Stimulated activated CD8-positive, alpha-beta memory T cell treated with anti-CD3 and anti-CD28 coated beads, Interleukin-7, amount 100 ng/mL, for 48 hours (primary cell): Measurements from ENCODE around the gene MBD3L2B.
A peak's percentile ranks its signal among the peaks of the same experiment; 100 is the strongest.
"Not testable (repeated sequence)": the region's sequence is repeated elsewhere in the genome, so short reads cannot be mapped to it uniquely, and the experiment has no call there.

Experiments used
- DNase-seq, 2 donors: peaks; one replicate each; pipeline ENCODE4 v3.0.0-alpha.2; 2020; ENCODE audit warnings: low read depth in 1 of 2; ENCODE audit errors: extremely low read depth in 1 of 2

Gene MBD3L2B

GRCh38 chr19:7021331-7021730 lies at the start of gene MBD3L2B:
Gene MBD3L2B, minus strand, starts transcription at chr19:7021431. Its CDS starts 34 bp downstream, at chr19:7021397.
- not testable (repeated sequence) for DNase-seq

DNA sequence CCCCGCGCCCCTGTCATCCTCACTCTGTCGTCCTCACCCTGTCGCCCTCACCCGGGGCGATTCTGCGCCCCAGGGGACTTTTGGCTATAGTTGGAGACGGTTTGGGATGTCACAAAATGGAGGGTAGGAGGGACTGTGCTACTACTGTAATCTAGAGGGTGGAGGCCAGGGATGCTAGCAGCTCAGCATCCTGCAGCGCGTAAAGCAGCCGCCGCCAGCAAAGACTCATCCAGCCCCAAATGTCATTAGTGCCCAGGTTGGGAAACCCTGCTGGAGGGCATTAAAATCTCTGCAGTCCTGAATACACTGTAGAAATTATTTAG lies 48.6 kb upstream of the MBD3L2B start:
- no peak for DNase-seq

- DNase-seq = peak; percentile 93 to 97
Measured at GRCh38 chr19:7069042-7069903, 48.0 kb upstream of the MBD3L2B start, which contains the start of gene ZNF557. Gene ZNF557, plus strand, starts transcription at chr19:7069703. Its CDS starts 5,372 bp downstream, at chr19:7075075.

GRCh38 chr19:7068599-7068998 lies 47.4 kb upstream of the MBD3L2B start:
- no peak for DNase-seq

DNA sequence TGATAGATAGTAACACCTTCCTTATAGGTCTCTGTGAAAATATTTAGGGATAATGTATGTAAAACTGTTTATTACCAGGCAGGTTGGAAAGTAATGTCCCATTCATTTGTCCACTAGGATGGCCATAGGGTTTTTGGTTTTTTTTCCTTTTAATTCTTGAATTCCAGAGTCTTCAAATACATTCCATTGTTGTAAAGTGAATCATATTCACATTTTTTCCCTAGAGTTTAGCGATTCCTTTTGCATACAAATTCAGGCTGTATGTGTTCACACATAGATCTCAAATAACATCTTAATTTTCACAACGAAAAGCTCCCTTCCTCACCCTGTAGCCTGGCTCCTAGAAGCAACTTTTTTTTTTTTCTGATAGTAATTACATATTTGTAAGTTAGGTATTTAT lies 46.5 kb upstream of the MBD3L2B start:
- no peak for DNase-seq

GRCh38 chr19:7067122-7067521 lies 45.9 kb upstream of the MBD3L2B start:
- DNase-seq = peak in 1 of 2 donors; percentile 14

DNA sequence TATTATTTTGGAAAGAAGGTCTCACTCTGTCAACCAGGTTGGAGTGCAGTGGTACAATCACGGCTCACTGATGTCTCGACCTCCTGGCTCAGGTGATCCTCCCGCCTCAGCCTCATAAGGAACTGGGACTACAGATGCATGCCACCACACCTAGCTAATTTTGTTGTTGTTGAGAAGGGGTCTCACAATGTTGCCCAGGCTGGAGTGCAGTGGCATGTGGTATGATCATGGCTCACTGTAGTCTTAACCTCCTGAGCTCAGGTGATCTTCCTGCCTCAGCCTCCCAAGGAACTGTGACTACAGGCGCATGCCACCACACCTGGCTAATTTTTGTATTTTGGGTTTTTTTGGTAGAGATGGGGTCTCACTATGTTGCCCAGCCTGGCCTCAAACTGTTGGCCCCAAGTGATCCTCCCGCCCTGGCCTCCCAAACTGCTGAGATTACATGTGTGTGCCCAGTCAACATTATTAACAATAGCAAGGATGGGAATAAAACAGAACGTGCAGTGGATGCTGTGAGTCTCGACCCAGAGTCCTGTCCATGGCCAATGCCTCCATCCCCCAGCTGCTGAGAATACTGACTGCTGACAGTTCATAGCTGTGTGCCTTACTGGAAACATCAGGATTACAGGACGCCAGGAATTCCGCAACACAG lies 42.7 kb upstream of the MBD3L2B start:
- no peak for DNase-seq

- DNase-seq = no peak
Measured at GRCh38 chr19:7063339-7063738, 42.1 kb upstream of the MBD3L2B start.

DNA sequence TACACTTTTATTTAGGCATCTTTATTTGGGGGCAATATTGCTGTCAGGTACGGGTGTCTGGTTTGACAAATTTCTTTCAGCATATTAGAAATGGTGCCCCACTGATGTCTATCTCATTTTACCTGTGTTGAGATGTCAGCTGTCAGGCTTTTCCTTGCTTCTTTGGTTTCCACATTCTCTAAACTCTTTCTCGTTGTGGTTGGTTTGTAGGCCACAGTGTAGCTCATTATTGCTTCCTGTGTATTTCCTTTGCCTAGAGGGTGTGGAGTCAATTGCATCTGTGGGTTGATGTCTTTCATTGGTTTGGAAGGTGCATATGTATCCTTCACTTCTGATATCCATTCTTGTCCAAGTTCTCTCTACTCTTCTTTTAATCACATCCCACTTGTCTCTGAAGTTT lies 38.7 kb upstream of the MBD3L2B start:
- DNase-seq = not testable (repeated sequence)

GRCh38 chr19:7058576-7058975 lies 37.3 kb upstream of the MBD3L2B start, which contains the start of gene MBD3L3:
Gene MBD3L3, minus strand, starts transcription at chr19:7058676. Its CDS starts 71 bp downstream, at chr19:7058605.
- not testable (repeated sequence) for DNase-seq

DNA sequence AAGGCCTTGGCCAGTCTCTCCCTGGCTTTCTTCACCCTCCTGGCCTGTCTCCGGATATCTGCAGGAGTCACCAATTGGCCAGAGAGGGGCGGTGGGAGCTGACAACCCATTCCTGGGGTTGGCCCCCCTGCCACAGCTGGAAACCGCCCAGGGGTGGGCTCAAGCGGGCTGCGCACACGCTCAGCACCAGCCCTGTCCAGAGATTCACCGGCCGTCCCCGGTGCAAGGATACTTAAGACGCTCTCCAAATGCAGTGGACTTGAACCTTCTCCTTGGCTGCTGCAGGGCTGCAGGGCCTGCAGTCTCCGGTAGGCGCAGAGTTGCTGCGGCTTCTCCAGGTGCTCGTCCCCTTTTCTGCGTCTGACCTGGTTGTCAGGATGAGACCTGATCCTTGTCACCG lies 35.1 kb upstream of the MBD3L2B start:
- DNase-seq = not testable (repeated sequence)

DNA sequence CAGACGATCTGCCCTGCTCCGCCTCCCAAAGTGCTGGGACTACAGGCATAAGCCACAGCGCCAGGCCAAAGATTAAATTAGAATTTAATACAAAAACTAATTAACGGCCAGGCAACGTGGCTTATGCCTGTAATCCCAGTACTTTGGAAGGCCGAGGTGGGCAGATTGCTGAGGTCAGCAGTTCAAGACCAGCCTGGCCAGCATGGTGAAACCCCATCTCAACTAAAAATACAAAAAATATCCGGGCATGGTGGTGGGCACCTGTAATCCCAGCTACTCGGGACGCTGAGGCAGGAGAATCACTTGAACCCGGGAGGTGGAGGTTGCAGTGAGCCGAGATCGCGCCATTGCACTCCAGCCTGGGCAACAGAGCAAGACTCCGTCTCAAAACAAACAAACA lies 34.4 kb upstream of the MBD3L2B start:
- not testable (repeated sequence) for DNase-seq

- not testable (repeated sequence) for DNase-seq
Measured at GRCh38 chr19:7054635-7055368, 33.6 kb upstream of the MBD3L2B start.

- DNase-seq = not testable (repeated sequence)
Measured at GRCh38 chr19:7052896-7053295, 31.7 kb upstream of the MBD3L2B start.

DNA sequence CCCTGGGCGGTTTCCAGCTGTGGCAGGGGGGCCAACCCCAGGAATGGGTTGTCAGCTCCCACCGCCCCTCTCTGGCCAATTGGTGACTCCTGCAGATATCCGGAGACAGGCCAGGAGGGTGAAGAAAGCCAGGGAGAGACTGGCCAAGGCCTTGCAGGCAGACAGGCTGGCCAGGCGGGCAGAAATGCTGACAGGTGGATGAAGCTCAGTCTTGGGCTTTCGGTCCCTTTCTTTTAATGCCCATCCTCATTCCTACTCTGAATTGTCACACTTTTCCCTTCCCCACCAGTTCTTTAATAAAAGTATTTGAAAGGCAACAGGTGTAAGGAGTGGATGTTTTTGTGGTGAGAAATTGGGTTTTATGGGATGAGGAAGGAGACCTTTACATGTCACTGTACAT lies 30.2 kb upstream of the MBD3L2B start:
- not testable (repeated sequence) for DNase-seq

- not testable (repeated sequence) for DNase-seq
Measured at GRCh38 chr19:7049021-7049420, 27.8 kb upstream of the MBD3L2B start, which contains the start of gene MBD3L2. Gene MBD3L2, plus strand, starts transcription at chr19:7049321. Its CDS starts 53 bp downstream, at chr19:7049374.

- DNase-seq = not testable (repeated sequence)
Measured at GRCh38 chr19:7041563-7041962, 20.3 kb upstream of the MBD3L2B start.

DNA sequence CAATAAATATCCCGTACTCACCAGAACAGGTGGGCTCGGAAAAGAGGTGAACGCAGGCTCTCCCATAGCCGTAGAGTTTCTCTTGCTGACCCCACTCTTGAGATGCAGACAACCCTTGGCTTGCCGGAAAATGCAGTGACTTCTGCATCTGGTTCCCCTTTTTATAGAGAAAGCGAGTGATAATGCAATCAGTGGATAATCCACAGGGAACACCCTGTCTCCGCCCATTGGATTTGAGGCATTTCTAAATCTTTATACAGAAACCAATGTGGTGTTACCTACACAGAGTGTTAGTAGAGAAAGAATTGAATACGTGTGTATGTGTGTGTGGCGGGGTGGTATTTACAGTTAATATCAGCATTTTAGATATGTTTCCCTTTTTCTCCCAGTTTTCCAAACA lies 18.8 kb upstream of the MBD3L2B start, which contains the start of gene MBD3L4:
Gene MBD3L4 (minus strand): TSS at position 101 of the 400 bp plus-strand sequence. CDS start 35 bp downstream, at position 66.
- DNase-seq = not testable (repeated sequence)

GRCh38 chr19:7030278-7030677 lies 9.0 kb upstream of the MBD3L2B start, which contains the start of gene MBD3L5:
Gene MBD3L5, plus strand, starts transcription at chr19:7030578. Its CDS starts 34 bp downstream, at chr19:7030612.
- not testable (repeated sequence) for DNase-seq

DNA sequence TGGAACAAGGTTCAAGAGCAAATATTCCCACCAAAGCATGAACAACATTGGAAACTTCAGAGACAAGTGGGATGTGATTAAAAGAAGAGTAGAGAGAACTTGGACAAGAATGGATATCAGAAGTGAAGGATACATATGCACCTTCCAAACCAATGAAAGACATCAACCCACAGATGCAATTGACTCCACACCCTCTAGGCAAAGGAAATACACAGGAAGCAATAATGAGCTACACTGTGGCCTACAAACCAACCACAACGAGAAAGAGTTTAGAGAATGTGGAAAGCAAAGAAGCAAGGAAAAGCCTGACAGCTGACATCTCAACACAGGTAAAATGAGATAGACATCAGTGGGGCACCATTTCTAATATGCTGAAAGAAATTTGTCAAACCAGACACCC lies 7.6 kb upstream of the MBD3L2B start:
- not testable (repeated sequence) for DNase-seq

DNA sequence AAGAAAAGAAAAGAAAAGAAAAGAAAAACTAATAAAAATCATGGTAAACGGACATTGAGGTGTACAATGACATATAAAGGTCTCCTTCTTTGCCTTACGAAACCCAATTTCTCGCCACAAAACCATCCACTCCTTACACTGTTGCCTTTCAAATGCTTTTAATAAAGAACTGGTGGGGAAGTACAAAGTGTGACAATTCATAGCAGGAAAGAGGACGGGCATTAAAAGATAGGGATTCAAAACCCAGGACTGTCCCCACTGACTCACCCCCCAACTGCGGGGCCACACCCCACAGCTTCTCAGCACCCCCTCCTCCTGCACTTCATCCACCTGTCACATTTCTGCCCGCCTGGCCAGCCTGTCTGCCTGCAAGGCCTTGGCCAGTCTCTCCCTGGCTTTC lies 2.4 kb downstream of the MBD3L2B start:
- DNase-seq = no peak
